ENCODE results near the gene HSD17B1. TPM values are rescaled to one million over a fixed set of nuclear protein-coding genes. Genes with fewer than 3 reads are reported as not detected.

Gene HSD17B1
- total and polyA plus RNA-seq, 2 of the 13 experiments (the other 11 are each of a cell fraction or from before 2014, with no cell fraction given), result 0.54 to 0.93 TPM

- TF ChIP-seq ZNF720 (CRISPR knock-in tag; IDR thresholded peaks at IDR 0.05) (no peak), KDM5A (IDR thresholded peaks at IDR 0.05; ENCODE audit: borderline replicate concordance, low read length) (no peak), HOXA5 (CRISPR knock-in tag; IDR thresholded peaks at IDR 0.05) (no peak), POLR2G (IDR thresholded peaks at IDR 0.05; ENCODE audit: low read depth, low read length) (0 out of 2 replicates have a peak, but pooled peaks have one; percentile 42), SP2 (CRISPR knock-in tag; IDR thresholded peaks at IDR 0.05) (no peak), ZBTB34 (CRISPR knock-in tag; IDR thresholded peaks at IDR 0.05) (no peak), ZNF326 (CRISPR knock-in tag; IDR thresholded peaks at IDR 0.05; ENCODE audit: borderline replicate concordance) (no peak), HOMEZ (CRISPR knock-in tag; IDR thresholded peaks at IDR 0.05; ENCODE audit: low read depth) (no peak), RBM39 (IDR thresholded peaks at IDR 0.05; ENCODE audit: low read depth, low read length, poor library complexity, severe bottlenecking) (no peak), ZNF407 (CRISPR knock-in tag; IDR thresholded peaks at IDR 0.05; ENCODE audit: not compliant biosample characterization) (peak; percentile 73), SALL1 (CRISPR knock-in tag; IDR thresholded peaks at IDR 0.05) (peak; percentile 73), ZNF30 (CRISPR knock-in tag; IDR thresholded peaks at IDR 0.05) (no peak), TGIF2 (CRISPR knock-in tag; IDR thresholded peaks at IDR 0.05) (peak; percentile 65; the same call in 1 of the 2 replicates), TFDP2 (CRISPR knock-in tag; IDR thresholded peaks at IDR 0.05) (no peak), GFI1 (CRISPR knock-in tag; IDR thresholded peaks at IDR 0.05; ENCODE audit: borderline replicate concordance) (no peak), ZNF17 (CRISPR knock-in tag; IDR thresholded peaks at IDR 0.05) (no peak)
Measured at GRCh38 chr17:42519546-42520491, 32.9 kb upstream of the HSD17B1 start (continued).
